Skeletal muscle cell (primary cell): Measurements from ENCODE around the gene PTOV1.

Source experiments
- DNase-seq: peaks from one replicate; pipeline ENCODE4 v3.0.0-alpha.2; 2010; ENCODE audit warnings: low read depth
- H3K4me3 ChIP-seq: 2 replicates; pipeline ENCODE4 v1.5.1; 2011; ENCODE audit warnings: low read depth, mild to moderate bottlenecking, control low read depth, low read length, moderate library complexity

PTOV1 gene

GRCh38 chr19:49881186-49881585, 30.2 kb downstream of the PTOV1 start:
- no peak for DNase-seq
- H3K4me3 ChIP-seq, result no peak overlapping the region

- no peak for DNase-seq
Measured at GRCh38 chr19:49881672-49882394, 30.9 kb downstream of the PTOV1 start.

GRCh38 chr19:49882643-49883042, 31.7 kb downstream of the PTOV1 start:
- no peak overlapping the region for H3K4me3 ChIP-seq
- DNase-seq, result no peak

More at GRCh38 chr19:49881672-49882394, 30.9 kb downstream of the PTOV1 start:
- no peak overlapping the region for H3K4me3 ChIP-seq

- H3K4me3 ChIP-seq, result no peak overlapping the region
- no peak for DNase-seq
Measured at GRCh38 chr19:49883094-49883493, 32.1 kb downstream of the PTOV1 start.

- DNase-seq, result no peak
- H3K4me3 ChIP-seq, result no peak overlapping the region
Measured at GRCh38 chr19:49884109-49884508, 33.1 kb downstream of the PTOV1 start.

- no peak for DNase-seq
- no peak overlapping the region for H3K4me3 ChIP-seq
Measured at GRCh38 chr19:49884760-49885159, 33.8 kb downstream of the PTOV1 start.

GRCh38 chr19:49887037-49887664, 36.2 kb downstream of the PTOV1 start:
- H3K4me3 ChIP-seq, result no peak overlapping the region
- DNase-seq, result no peak

- no peak for DNase-seq
- H3K4me3 ChIP-seq, result no peak overlapping the region
Measured at GRCh38 chr19:49887665-49888509, 36.9 kb downstream of the PTOV1 start.

- H3K4me3 ChIP-seq, result no peak overlapping the region
- no peak for DNase-seq
Measured at GRCh38 chr19:49888510-49888824, 37.5 kb downstream of the PTOV1 start.

- DNase-seq, result no peak
- H3K4me3 ChIP-seq, result no peak overlapping the region
Measured at GRCh38 chr19:49889038-49889686, 38.2 kb downstream of the PTOV1 start.

GRCh38 chr19:49889687-49890348, 38.9 kb downstream of the PTOV1 start:
- peak overlapping the region; percentile 29 for H3K4me3 ChIP-seq
- peak; percentile 24 for DNase-seq

GRCh38 chr19:49890349-49891311, 39.7 kb downstream of the PTOV1 start:
- no peak for DNase-seq
- H3K4me3 ChIP-seq, result peak overlapping the region; percentile 29

- no peak overlapping the region for H3K4me3 ChIP-seq
- no peak for DNase-seq
Measured at GRCh38 chr19:49891393-49891792, 40.4 kb downstream of the PTOV1 start.

- no peak overlapping the region for H3K4me3 ChIP-seq
- no peak for DNase-seq
Measured at GRCh38 chr19:49892716-49893115, 41.8 kb downstream of the PTOV1 start.

GRCh38 chr19:49894011-49894664, 43.2 kb downstream of the PTOV1 start:
- DNase-seq, result no peak
- no peak overlapping the region for H3K4me3 ChIP-seq

- no peak for DNase-seq
- no peak overlapping the region for H3K4me3 ChIP-seq
Measured at GRCh38 chr19:49894879-49895565, 44.1 kb downstream of the PTOV1 start.

GRCh38 chr19:49895566-49896297, 44.8 kb downstream of the PTOV1 start:
- no peak overlapping the region for H3K4me3 ChIP-seq
- DNase-seq, result no peak
